Endothelial cell of umbilical vein (primary cell): Measurements from ENCODE around the gene ADAM19. TPM values are rescaled to one million over a fixed set of nuclear protein-coding genes. Genes with fewer than 3 reads are reported as not detected.

ENCODE experiments used
- BruUV-seq: library from RNA; stranded (reverse); fragments of 400-500 nt; replicated peaks from 2 replicates; lab custom pipeline; 2021; lab: Mats Ljungman, UMichigan
- CTCF ChIA-PET: fragments of 300-600, 350-600 bp; sonication (Branson Sonifier 250); formaldehyde crosslinking; loops from one replicate; lab custom pipeline; 2021; ENCODE audit warnings: antibody characterized with exemption, inconsistent platforms; lab: Charles Lee
- POLR2A ChIA-PET: fragments of 300-600, 350-600 bp; sonication (Branson Sonifier 250); formaldehyde crosslinking; loops from one replicate; lab custom pipeline; 2021; ENCODE audit warnings: antibody characterized with exemption, inconsistent platforms; lab: Charles Lee
- DNase-seq: peaks from one replicate; pipeline ENCODE4 v3.0.0-alpha.2; 2011; ENCODE audit warnings: low read depth, low spot score
- FAIRE-seq: peaks from 2 replicates; lab custom pipeline; 2011; peaks lifted over from hg19 to GRCh38; lab: Jason Lieb, UNC
- H2AFZ ChIP-seq: 2 replicates; pipeline ENCODE4 v1.6.0; 2012; ENCODE audit warnings: low read depth, low read length, control low read depth, inconsistent platforms
- H3K27ac ChIP-seq: 2 replicates; pipeline ENCODE4 v1.5.1; 2011; ENCODE audit warnings: low read depth, mild to moderate bottlenecking, control low read depth, low read length, moderate library complexity; ENCODE audit not compliant: insufficient read depth
- H3K27me3 ChIP-seq, 2 experiments: 2 replicates each; pipeline versions ENCODE4 v1.6.0 to v1.6.1; 2011; ENCODE audit warnings: low read length in 2 of 2, mixed read lengths in 1 of 2; ENCODE audit not compliant: control insufficient read depth in 2 of 2, insufficient read depth in 2 of 2
- H3K36me3 ChIP-seq, 2 experiments: 2 replicates in 1 of 2; 3 replicates in 1 of 2; pipeline ENCODE4 v1.5.1; 2011; ENCODE audit warnings: low read length in 2 of 2, mild to moderate bottlenecking in 1 of 2, moderate library complexity in 1 of 2; ENCODE audit not compliant: control insufficient read depth in 2 of 2, insufficient read depth in 2 of 2; ENCODE audit errors: extremely low read depth in 1 of 2
- H3K4me1 ChIP-seq: 3 replicates; pipeline ENCODE4 v1.5.1; 2011; ENCODE audit warnings: mild to moderate bottlenecking, low read length; ENCODE audit not compliant: control insufficient read depth, insufficient read depth; ENCODE audit errors: extremely low read depth
- H3K4me2 ChIP-seq: 2 replicates; pipeline ENCODE4 v1.6.1; 2011; ENCODE audit warnings: low read length, control low read depth, mixed read lengths; ENCODE audit not compliant: insufficient read depth
- H3K4me3 ChIP-seq, 3 experiments: fragments of 200-600 bp in 1 of 3; sonication (generic), shearing (Covaris generic) in 1 of 3; replicated peaks in 1 of 3; 2 replicates each; pipeline ENCODE4 v1.5.1; 2011 to 2016; ENCODE audit warnings: control low read depth in 3 of 3, low read length in 3 of 3, mild to moderate bottlenecking in 2 of 3, inconsistent platforms in 1 of 3, low read depth in 1 of 3, moderate library complexity in 1 of 3; ENCODE audit not compliant: insufficient read depth in 1 of 3
- H3K79me2 ChIP-seq: 2 replicates; pipeline ENCODE4 v1.6.0; 2012; ENCODE audit warnings: low read length, inconsistent platforms; ENCODE audit not compliant: control insufficient read depth, insufficient read depth
- H3K9ac ChIP-seq: replicated peaks from 2 replicates; pipeline ENCODE3; 2011; ENCODE audit warnings: low read length, control low read depth; ENCODE audit not compliant: insufficient read depth; ENCODE audit errors: extremely low read depth
- H3K9me1 ChIP-seq: replicated peaks from 3 replicates; pipeline ENCODE4 v1.6.0; 2011; ENCODE audit warnings: mild to moderate bottlenecking, low read length; ENCODE audit not compliant: control insufficient read depth, insufficient read depth; ENCODE audit errors: extremely low read depth
- H3K9me3 ChIP-seq: replicated peaks from 2 replicates; pipeline ENCODE4 v1.5.1; 2012; ENCODE audit warnings: low read length, inconsistent platforms; ENCODE audit not compliant: control insufficient read depth, insufficient read depth
- H4K20me1 ChIP-seq: replicated peaks from 2 replicates; pipeline ENCODE3; 2011; ENCODE audit warnings: mild to moderate bottlenecking, low read length; ENCODE audit not compliant: control insufficient read depth, insufficient read depth; ENCODE audit errors: extremely low read depth
- FOS ChIP-seq: IDR thresholded peaks from 2 replicates; pipeline ENCODE4 v1.6.1; 2011; ENCODE audit warnings: mild to moderate bottlenecking, low read length, moderate library complexity, borderline replicate concordance; ENCODE audit not compliant: insufficient read depth
- GATA2 ChIP-seq: IDR thresholded peaks from 2 replicates; pipeline ENCODE4 v1.7.0; 2011; ENCODE audit warnings: low read depth, mild to moderate bottlenecking, moderate library complexity, mixed read lengths, low read length; ENCODE audit not compliant: insufficient read length, insufficient read depth
- JUN ChIP-seq: IDR thresholded peaks from 2 replicates; pipeline ENCODE4 v1.6.1; 2011; ENCODE audit warnings: borderline replicate concordance, low read depth; ENCODE audit not compliant: insufficient read length, insufficient read depth
- MYC ChIP-seq: IDR thresholded peaks from one replicate; pipeline ENCODE4 v1.6.1; 2011; ENCODE audit warnings: mild to moderate bottlenecking, low read depth, low read length
- POLR2A ChIP-seq: IDR thresholded peaks from 2 replicates; pipeline ENCODE4 v1.6.1; 2012; ENCODE audit warnings: low read depth, mild to moderate bottlenecking, control low read depth, low read length
- POLR2AphosphoS5 ChIP-seq: IDR thresholded peaks from 2 replicates; pipeline ENCODE4 v1.6.1; 2012; ENCODE audit warnings: low read depth, mild to moderate bottlenecking, control low read depth, low read length, moderate library complexity; ENCODE audit not compliant: insufficient read depth
- dilution Hi-C: fragments of 300-500 bp; cut with MboI; formaldehyde crosslinking; loops from one replicate; pipeline ENCODE4 v1.15.0; 2019; ENCODE audit warnings: low sequenced_read_pairs; ENCODE audit not compliant: extremely low pct_ligation_motif_present
- intact Hi-C: fragments of 100-400 bp; cut with micrococcal nuclease; formaldehyde crosslinking; loops from one replicate; pipeline ENCODE4 v1.10.0; 2022
- polyA plus RNA-seq, 4 experiments: library from polyadenylated mRNA; depleted of rRNA in 3 of 4; stranded (reverse) in 3 of 4; unstranded in 1 of 4; fragments of >200 nt; gene quantifications; 2 replicates each; pipeline versions ENCODE4 v1.2.1 to v1.2.3, GENCODE V29; 2011 to 2012; ENCODE audit warnings: missing spikeins in 1 of 4
- total RNA-seq: library from RNA; stranded (reverse); gene quantifications from 2 replicates; pipeline ENCODE4 v1.2.3, GENCODE V29; 2021
- TF ChIP-seq, protein P1 (sequence below): IDR thresholded peaks from 2 replicates; pipeline ENCODE4 v1.6.1; 2011; ENCODE audit not compliant: insufficient read depth, insufficient read length
- TF ChIP-seq, protein P2 (sequence below), 2 donors: IDR thresholded peaks; 1 replicate in 1 of 2; 2 replicates in 1 of 2; pipeline ENCODE4 v1.5.1; 2011; ENCODE audit warnings: low read length in 2 of 2, mild to moderate bottlenecking in 2 of 2, moderate library complexity in 2 of 2, control low read depth in 1 of 2, inconsistent platforms in 1 of 2, low read depth in 1 of 2; ENCODE audit not compliant: insufficient read depth in 1 of 2; ENCODE audit errors: extremely low read depth in 1 of 2

Gene ADAM19
- total and polyA plus RNA-seq, 2 donors (not counting 3 experiments of a cell fraction or from before 2014, with no cell fraction given): 10.0 to 22.6 TPM

DNA sequence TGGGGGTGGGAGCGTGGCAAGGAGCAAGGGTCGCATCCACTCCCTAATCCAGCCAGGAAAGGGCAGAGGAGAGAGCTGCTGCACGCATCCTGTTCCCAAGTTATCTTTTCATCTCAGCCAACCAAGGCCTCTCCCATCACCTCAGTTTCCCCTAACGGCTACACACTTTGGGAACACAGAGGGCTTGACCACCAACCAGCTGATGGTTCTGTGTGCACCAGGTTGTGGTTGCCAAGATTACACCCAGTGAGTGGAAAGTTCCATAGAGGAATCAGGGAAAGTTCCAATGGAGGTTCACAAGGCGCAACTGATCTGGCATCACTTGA lies 53.9 kb downstream of the ADAM19 start:
- peaks cover 0 to 2% of the 10 kb centered on the region in 2 experiments for H3K36me3 ChIP-seq
- no peaks in the 10 kb centered on the region for H3K27me3 ChIP-seq
- dilution Hi-C loops (no loop called here), intact Hi-C loops (no loop called here)
- peaks cover 6% of the 10 kb centered on the region for H3K4me1 ChIP-seq
- no peak overlapping the region for H3K27ac ChIP-seq
- no peak overlapping the region for H2AFZ ChIP-seq
- no peaks in the 10 kb centered on the region for H3K9me1 ChIP-seq
- no peak overlapping the region for H3K4me3 ChIP-seq
- POLR2A ChIA-PET: no interaction called here
- CTCF ChIA-PET: interaction anchor here (0.9 to 1.7 kb wide), 3 partner anchors 10 to 123 kb away, joined by 3 to 9 read pairs (median 5); no protein-coding TSS in a partner anchor
- FAIRE-seq: no peak
- no peak overlapping the region for H3K9ac ChIP-seq
- no peak for DNase-seq
- no peaks in the 10 kb centered on the region for H3K9me3 ChIP-seq
- H4K20me1 ChIP-seq: no peaks in the 10 kb centered on the region
- no peak overlapping the region for H3K4me2 ChIP-seq
- TF ChIP-seq JUN (no peak), GATA2 (peak; percentile 54), MYC (no peak), FOS (no peak), POLR2A (no peak), POLR2AphosphoS5 (no peak)
- TF ChIP-seq, protein P1, sequence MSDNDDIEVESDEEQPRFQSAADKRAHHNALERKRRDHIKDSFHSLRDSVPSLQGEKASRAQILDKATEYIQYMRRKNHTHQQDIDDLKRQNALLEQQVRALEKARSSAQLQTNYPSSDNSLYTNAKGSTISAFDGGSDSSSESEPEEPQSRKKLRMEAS: no peak
- TF ChIP-seq, protein P2, sequence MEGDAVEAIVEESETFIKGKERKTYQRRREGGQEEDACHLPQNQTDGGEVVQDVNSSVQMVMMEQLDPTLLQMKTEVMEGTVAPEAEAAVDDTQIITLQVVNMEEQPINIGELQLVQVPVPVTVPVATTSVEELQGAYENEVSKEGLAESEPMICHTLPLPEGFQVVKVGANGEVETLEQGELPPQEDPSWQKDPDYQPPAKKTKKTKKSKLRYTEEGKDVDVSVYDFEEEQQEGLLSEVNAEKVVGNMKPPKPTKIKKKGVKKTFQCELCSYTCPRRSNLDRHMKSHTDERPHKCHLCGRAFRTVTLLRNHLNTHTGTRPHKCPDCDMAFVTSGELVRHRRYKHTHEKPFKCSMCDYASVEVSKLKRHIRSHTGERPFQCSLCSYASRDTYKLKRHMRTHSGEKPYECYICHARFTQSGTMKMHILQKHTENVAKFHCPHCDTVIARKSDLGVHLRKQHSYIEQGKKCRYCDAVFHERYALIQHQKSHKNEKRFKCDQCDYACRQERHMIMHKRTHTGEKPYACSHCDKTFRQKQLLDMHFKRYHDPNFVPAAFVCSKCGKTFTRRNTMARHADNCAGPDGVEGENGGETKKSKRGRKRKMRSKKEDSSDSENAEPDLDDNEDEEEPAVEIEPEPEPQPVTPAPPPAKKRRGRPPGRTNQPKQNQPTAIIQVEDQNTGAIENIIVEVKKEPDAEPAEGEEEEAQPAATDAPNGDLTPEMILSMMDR (IDR thresholded peaks at IDR 0.05; ENCODE audit: extremely low read depth in 1 of 2, insufficient read depth in 1 of 2, low read depth in 1 of 2, low read length in 2 of 2): no peak
- no peaks in the 10 kb centered on the region for H3K79me2 ChIP-seq
- BruUV-seq: no TSS peak
